A549 (cell line): ENCODE data around the gene DACH2. TPM values are rescaled to one million over a fixed set of nuclear protein-coding genes. Genes with fewer than 3 reads are reported as not detected.
"Not testable (repeated sequence)": the region's sequence is repeated elsewhere in the genome, so short reads cannot be mapped to it uniquely, and the experiment has no call there.

Experiments
- ATAC-seq, 2 experiments: fragments of 200-7000 bp in 1 of 2; fragments of >200 bp in 1 of 2; cut with Nextera tagmentation in 1 of 2; cut with Tn5 transposase in 1 of 2; 3 replicates each; pipeline versions ENCODE4 v1.8.0 to v1.9.1; 2018 to 2020; ENCODE audit warnings: mild to moderate bottlenecking in 1 of 2, moderate library complexity in 1 of 2
- CTCF ChIA-PET: fragments of 300-600 bp; sonication (Branson Sonifier 250); formaldehyde crosslinking; extraction: SDS; loops from one replicate; lab custom pipeline; 2021; ENCODE audit warnings: antibody characterized with exemption, inconsistent platforms; lab: Yijun Ruan, JAX
- POLR2A ChIA-PET: fragments of 350-600 bp; formaldehyde crosslinking; extraction: SDS; loops from one replicate; lab custom pipeline; 2021; ENCODE audit warnings: antibody characterized with exemption, inconsistent platforms; lab: Yijun Ruan, JAX
- DNase-seq, 2 experiments: peaks; one replicate each; pipeline versions ENCODE4 v3.0.0 to v3.0.0-alpha.2; 2011 to 2016; ENCODE audit warnings: low read depth in 1 of 2, low spot score in 1 of 2
- FAIRE-seq: peaks from 2 replicates; lab custom pipeline; 2011; peaks lifted over from hg19 to GRCh38; lab: Jason Lieb, UNC
- H3K27ac ChIP-seq, 2 experiments: fragments of >200 bp; sonication (Bioruptor Twin); formaldehyde crosslinking; 3 replicates each; pipeline ENCODE4 v1.5.1; 2016 to 2017
- H3K4me1 ChIP-seq: fragments of >200 bp; sonication (Bioruptor Twin); formaldehyde crosslinking; 3 replicates; pipeline ENCODE4 v1.6.1; 2016
- H3K4me2 ChIP-seq: fragments of >200 bp; sonication (Bioruptor Twin); formaldehyde crosslinking; 3 replicates; pipeline ENCODE4 v1.6.1; 2016
- H3K4me3 ChIP-seq: fragments of >200 bp; sonication (Bioruptor Twin); formaldehyde crosslinking; 3 replicates; pipeline ENCODE4 v1.5.1; 2016
- H3K9me3 ChIP-seq: fragments of >200 bp; sonication (Bioruptor Twin); formaldehyde crosslinking; 3 replicates; pipeline ENCODE4 v1.6.1; 2016
- CBX2 ChIP-seq: fragments of 200-600 bp; sonication (generic); IDR thresholded peaks from 2 replicates; pipeline ENCODE4 v1.6.1; 2016; ENCODE audit warnings: low read depth, mild to moderate bottlenecking, borderline replicate concordance
- CEBPB ChIP-seq, 2 experiments: fragments of >200 bp in 1 of 2; sonication (Bioruptor Twin) in 1 of 2; formaldehyde crosslinking in 1 of 2; IDR thresholded peaks; 2 replicates each; pipeline ENCODE4 v1.6.1; 2012 to 2016
- EHF ChIP-seq: fragments of 250-450 bp; sonication (Bioruptor Pico); IDR thresholded peaks from 2 replicates; pipeline ENCODE4 v1.5.0; 2020; ENCODE audit warnings: mild to moderate bottlenecking
- EP300 ChIP-seq, 2 experiments: fragments of >200 bp; sonication (Bioruptor Twin); formaldehyde crosslinking; IDR thresholded peaks; 2 replicates in 1 of 2; 3 replicates in 1 of 2; pipeline ENCODE4 v1.6.1; 2016 to 2017
- FOSL2 ChIP-seq, 2 experiments: fragments of 450-650 bp in 1 of 2; fragments of >200 bp in 1 of 2; sonication (Bioruptor Twin) in 1 of 2; formaldehyde crosslinking; IDR thresholded peaks; 2 replicates each; pipeline versions ENCODE4 v1.5.0 to v1.6.1; 2016 to 2020; ENCODE audit warnings: mild to moderate bottlenecking in 1 of 2, moderate library complexity in 1 of 2
- GATA3 ChIP-seq: IDR thresholded peaks from 2 replicates; pipeline ENCODE4 v1.6.1; 2012; ENCODE audit warnings: borderline replicate concordance
- HOXA7 ChIP-seq: fragments of 250-450 bp; sonication (Bioruptor Pico); IDR thresholded peaks from 2 replicates; pipeline ENCODE4 v1.5.0; 2020; ENCODE audit warnings: mild to moderate bottlenecking, moderate library complexity
- HOXB13 ChIP-seq: fragments of 250-450 bp; sonication (Bioruptor Pico); IDR thresholded peaks from 2 replicates; pipeline ENCODE4 v1.5.0; 2020; ENCODE audit warnings: low read depth, mild to moderate bottlenecking, moderate library complexity
- HOXB5 ChIP-seq: fragments of 250-450 bp; sonication (Bioruptor Pico); IDR thresholded peaks from 2 replicates; pipeline ENCODE4 v1.5.0; 2020; ENCODE audit warnings: mild to moderate bottlenecking, moderate library complexity
- JUNB ChIP-seq: fragments of >200 bp; sonication (Bioruptor Twin); formaldehyde crosslinking; IDR thresholded peaks from 2 replicates; pipeline ENCODE4 v1.6.1; 2016
- KDM1A ChIP-seq: fragments of 200-600 bp; sonication (generic); IDR thresholded peaks from 2 replicates; pipeline ENCODE4 v1.6.1; 2016; ENCODE audit warnings: low read depth, mild to moderate bottlenecking
- MAFK ChIP-seq: fragments of 450-650 bp; IDR thresholded peaks from 2 replicates; pipeline ENCODE4 v1.6.1; 2014; ENCODE audit not compliant: partially characterized antibody
- MAZ ChIP-seq: fragments of 150-350 bp; IDR thresholded peaks from 2 replicates; pipeline ENCODE4 v1.6.1; 2014; ENCODE audit warnings: antibody characterized with exemption, low read depth, low read length, borderline replicate concordance
- NPAS2 ChIP-seq: fragments of 250-450 bp; sonication (Bioruptor Pico); IDR thresholded peaks from 2 replicates; pipeline ENCODE4 v1.8.0; 2022; ENCODE audit warnings: mild to moderate bottlenecking, moderate library complexity, borderline replicate concordance
- PHF8 ChIP-seq: fragments of 200-600 bp; sonication (generic); IDR thresholded peaks from 2 replicates; pipeline ENCODE4 v1.6.1; 2016; ENCODE audit warnings: low read depth, mild to moderate bottlenecking, antibody characterized with exemption, moderate library complexity, borderline replicate concordance
- RAD21 ChIP-seq, 2 experiments: fragments of >200 bp in 1 of 2; sonication (Bioruptor Twin) in 1 of 2; formaldehyde crosslinking in 1 of 2; IDR thresholded peaks in 1 of 2; conservative IDR thresholded peaks in 1 of 2; 2 replicates in 1 of 2; 3 replicates in 1 of 2; pipeline ENCODE4 v1.6.1; 2012 to 2018; ENCODE audit warnings: inconsistent platforms in 1 of 2
- RARB ChIP-seq: fragments of 250-450 bp; sonication (Bioruptor Pico); IDR thresholded peaks from 2 replicates; pipeline ENCODE4 v1.8.0; 2021; ENCODE audit warnings: mild to moderate bottlenecking, moderate library complexity
- RCOR1 ChIP-seq: fragments of 150-350 bp; IDR thresholded peaks from 2 replicates; pipeline ENCODE4 v1.6.1; 2014; ENCODE audit warnings: antibody characterized with exemption, low read length, low read depth
- RNF2 ChIP-seq: fragments of 200-600 bp; sonication (generic); IDR thresholded peaks from 2 replicates; pipeline ENCODE4 v1.6.1; 2016; ENCODE audit warnings: low read depth, mild to moderate bottlenecking, antibody characterized with exemption, moderate library complexity, borderline replicate concordance
- SMC3 ChIP-seq: fragments of >200 bp; sonication (Bioruptor Twin); formaldehyde crosslinking; IDR thresholded peaks from 3 replicates; pipeline ENCODE4 v1.6.1; 2018; ENCODE audit warnings: inconsistent platforms
- TP53 ChIP-seq: fragments of 250-450 bp; sonication (Bioruptor Pico); IDR thresholded peaks from 2 replicates; pipeline ENCODE4 v1.5.0; 2021; ENCODE audit warnings: mild to moderate bottlenecking, moderate library complexity
- ZC3H11A ChIP-seq: fragments of 450-650 bp; IDR thresholded peaks from 2 replicates; pipeline ENCODE4 v1.6.1; 2014; ENCODE audit warnings: antibody characterized with exemption, mild to moderate bottlenecking
- ZSCAN20 ChIP-seq: fragments of 250-450 bp; sonication (Bioruptor Pico); IDR thresholded peaks from 2 replicates; pipeline ENCODE4 v1.8.0; 2022; ENCODE audit warnings: mild to moderate bottlenecking, moderate library complexity
- WGBS: methylation state at CpG from one replicate; pipeline ENCODE4 v1.1.6; 2017; ENCODE audit errors: missing lambda C conversion rate; 5-methylcytosine and 5-hydroxymethylcytosine counted together
- polyA plus RNA-seq, 4 experiments: library from polyadenylated mRNA; depleted of rRNA in 3 of 4; stranded (reverse); fragments of >200 nt; fragmentation: RNase III in 1 of 4; extraction: RNeasy Plus Mini Kit Qiagen cat#74134 plus additional on column Dnase treatment in 1 of 4; gene quantifications; 2 replicates in 3 of 4; 3 replicates in 1 of 4; pipeline ENCODE4 v1.2.3, GENCODE V29; 2011 to 2017
- TF ChIP-seq, protein P1 (sequence below): fragments of >200 bp; sonication (Bioruptor Twin); formaldehyde crosslinking; IDR thresholded peaks from 3 replicates; pipeline ENCODE4 v1.5.1; 2016
- TF ChIP-seq, protein P2 (sequence below): fragments of >200 bp; sonication (Bioruptor Twin); formaldehyde crosslinking; IDR thresholded peaks from 2 replicates; pipeline ENCODE4 v1.6.1; 2016
- TF ChIP-seq, protein P3 (sequence below): IDR thresholded peaks from 2 replicates; pipeline ENCODE4 v1.6.1; 2012

The DACH2 gene
- polyA plus RNA-seq, 2 of the 4 experiments (the other 2 are of a cell fraction): 0.04 TPM; not detected in 1

DNA sequence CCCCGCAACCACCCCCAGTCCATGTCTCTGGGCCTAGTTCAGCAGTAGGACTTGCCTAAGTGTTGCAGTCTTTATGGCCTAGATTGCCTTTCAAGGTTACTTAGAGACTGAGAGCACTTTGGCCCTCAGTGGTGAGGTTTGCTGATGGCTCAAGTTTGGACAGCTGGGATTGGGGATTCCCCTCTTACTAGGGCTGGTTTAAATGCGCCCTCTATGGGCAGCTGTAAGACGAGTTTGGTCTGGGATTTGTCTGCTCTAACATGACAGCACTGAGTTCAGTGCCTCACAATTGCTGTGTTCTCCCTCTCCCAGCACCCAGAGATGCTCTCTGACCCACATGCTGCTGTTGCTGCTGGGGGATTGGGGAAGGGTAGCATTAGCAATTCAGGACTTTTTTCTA lies 23.1 kb downstream of the DACH2 start:
- H3K27ac ChIP-seq: no peak overlapping the region
- peak in 1 of 2 experiments; percentile 47 for DNase-seq
- peak in 1 of 2 experiments; percentile 80; a peak in 3 of 6 replicates for ATAC-seq
- no peak overlapping the region for H3K4me3 ChIP-seq
- ChIA-PET POLR2A (no interaction called here), CTCF (no interaction called here)
- TF ChIP-seq KDM1A: no peak
- peak; percentile 24 to 57; a peak in 3 of 5 replicates for TF ChIP-seq RAD21 (conservative IDR thresholded peaks at IDR 0.05 in 1 of 2, IDR thresholded peaks at IDR 0.05 in 1 of 2)
- H3K4me1 ChIP-seq: no peaks in the 10 kb centered on the region
- WGBS: 10% methylated on average over 2 of the region's 3 CpGs
- no peak for FAIRE-seq
- no peak overlapping the region for H3K4me2 ChIP-seq
- no peaks in the 10 kb centered on the region for H3K9me3 ChIP-seq

DNA sequence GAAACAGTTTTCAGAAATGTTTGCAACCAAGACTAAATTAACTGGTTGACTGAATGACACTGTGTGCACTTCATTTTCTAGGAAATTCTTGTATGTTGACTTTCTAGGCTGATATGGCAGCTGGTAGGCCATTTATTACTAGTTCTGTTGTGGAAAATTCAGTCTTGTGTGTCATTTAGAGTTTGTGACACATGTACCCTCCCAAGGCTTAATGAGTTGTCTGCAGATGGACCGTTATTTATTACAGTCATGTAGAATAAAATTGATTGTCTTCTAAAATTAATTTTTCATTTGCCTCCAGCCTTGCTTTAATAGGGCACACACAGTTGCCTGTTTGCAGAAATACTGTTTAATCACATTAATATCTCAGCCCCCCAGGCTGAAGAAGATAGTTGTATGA lies 30.7 kb downstream of the DACH2 start:
- no peak overlapping the region for H3K4me2 ChIP-seq

DNA sequence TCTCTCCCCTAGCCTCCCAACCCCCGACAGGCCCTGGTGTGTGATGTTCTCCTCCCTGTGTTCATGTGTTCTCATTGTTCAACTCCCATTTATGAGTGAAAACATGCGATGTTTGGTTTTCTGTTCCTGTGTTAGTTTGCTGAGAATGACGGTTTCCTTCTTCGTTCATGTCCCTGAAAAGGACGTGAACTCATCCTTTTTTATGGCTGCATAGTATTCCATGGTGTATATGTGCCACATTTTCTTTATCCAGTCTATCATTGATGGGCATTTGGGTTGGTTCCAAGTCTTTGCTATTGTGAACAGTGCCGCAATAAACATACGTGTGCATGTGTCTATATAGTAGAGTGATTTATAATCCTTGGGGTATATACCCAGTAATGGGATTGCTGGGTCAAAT lies 33.1 kb downstream of the DACH2 start:
- H3K9me3 ChIP-seq, DNase-seq, H3K4me3 ChIP-seq, POLR2A ChIA-PET, H3K4me2 ChIP-seq, H3K27ac ChIP-seq, CTCF ChIA-PET, ATAC-seq, FAIRE-seq, H3K4me1 ChIP-seq: not testable (repeated sequence)
- 41% methylated on average over 7 of the region's 7 CpGs for WGBS

More for the DNA sequence above, 30.7 kb downstream of the DACH2 start:
- DNase-seq (no peak), FAIRE-seq (no peak), ATAC-seq (no peak)
- TF ChIP-seq HOXA7 (CRISPR knock-in tag): no peak
- TF ChIP-seq ZSCAN20: no peak
- no peak for TF ChIP-seq RNF2
- TF ChIP-seq, protein P1, sequence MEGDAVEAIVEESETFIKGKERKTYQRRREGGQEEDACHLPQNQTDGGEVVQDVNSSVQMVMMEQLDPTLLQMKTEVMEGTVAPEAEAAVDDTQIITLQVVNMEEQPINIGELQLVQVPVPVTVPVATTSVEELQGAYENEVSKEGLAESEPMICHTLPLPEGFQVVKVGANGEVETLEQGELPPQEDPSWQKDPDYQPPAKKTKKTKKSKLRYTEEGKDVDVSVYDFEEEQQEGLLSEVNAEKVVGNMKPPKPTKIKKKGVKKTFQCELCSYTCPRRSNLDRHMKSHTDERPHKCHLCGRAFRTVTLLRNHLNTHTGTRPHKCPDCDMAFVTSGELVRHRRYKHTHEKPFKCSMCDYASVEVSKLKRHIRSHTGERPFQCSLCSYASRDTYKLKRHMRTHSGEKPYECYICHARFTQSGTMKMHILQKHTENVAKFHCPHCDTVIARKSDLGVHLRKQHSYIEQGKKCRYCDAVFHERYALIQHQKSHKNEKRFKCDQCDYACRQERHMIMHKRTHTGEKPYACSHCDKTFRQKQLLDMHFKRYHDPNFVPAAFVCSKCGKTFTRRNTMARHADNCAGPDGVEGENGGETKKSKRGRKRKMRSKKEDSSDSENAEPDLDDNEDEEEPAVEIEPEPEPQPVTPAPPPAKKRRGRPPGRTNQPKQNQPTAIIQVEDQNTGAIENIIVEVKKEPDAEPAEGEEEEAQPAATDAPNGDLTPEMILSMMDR: no peak
- no peak for TF ChIP-seq MAFK
- no peak for TF ChIP-seq RAD21 (conservative IDR thresholded peaks at IDR 0.05 in 1 of 2, IDR thresholded peaks at IDR 0.05 in 1 of 2)
- TF ChIP-seq JUNB: no peak
- TF ChIP-seq RCOR1: no peak
- TF ChIP-seq EHF: no peak
- no peak for TF ChIP-seq HOXB13 (CRISPR knock-in tag)
- WGBS: 4% methylated on average over 1 of the region's 1 CpG
- Histone ChIP-seq H3K9me3 (no peaks in the 10 kb centered on the region), H3K4me3 (no peak overlapping the region), H3K4me1 (no peaks in the 10 kb centered on the region), H3K27ac (no peak overlapping the region)
- ChIA-PET CTCF (no interaction called here), POLR2A (no interaction called here)

DNA sequence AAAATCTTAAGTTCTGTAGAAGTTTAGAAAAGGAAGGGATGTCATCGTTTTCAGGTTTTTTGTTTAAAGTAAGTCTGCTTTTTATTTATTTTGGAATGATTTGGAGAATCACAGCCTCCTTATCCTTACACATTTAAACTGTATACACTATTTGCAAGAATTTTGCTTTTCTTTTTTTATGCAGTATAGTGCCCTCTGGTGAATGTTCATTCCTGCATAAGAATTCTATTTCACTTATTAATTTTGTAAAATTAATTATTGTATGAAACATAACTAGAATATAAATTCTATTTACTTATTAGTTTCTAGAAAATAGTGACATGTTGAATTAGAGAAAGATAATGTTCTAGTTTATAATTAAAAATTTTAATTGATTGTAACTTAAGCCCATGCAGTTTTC lies 44.6 kb downstream of the DACH2 start:
- ChIA-PET POLR2A (no interaction called here), CTCF (no interaction called here)
- no peak overlapping the region for H3K4me3 ChIP-seq
- FAIRE-seq (no peak), DNase-seq (no peak), ATAC-seq (no peak)
- H3K4me2 ChIP-seq: no peak overlapping the region
- H3K9me3 ChIP-seq: no peaks in the 10 kb centered on the region
- WGBS: 0% methylated on average over 1 of the region's 1 CpG
- H3K4me1 ChIP-seq: no peaks in the 10 kb centered on the region
- TF ChIP-seq RAD21 (conservative IDR thresholded peaks at IDR 0.05 in 1 of 2, IDR thresholded peaks at IDR 0.05 in 1 of 2): 0 out of 5 replicates have a peak, but pooled peaks of 1 of the 2 experiments have one; percentile 2
- no peak for TF ChIP-seq PHF8
- no peak overlapping the region for H3K27ac ChIP-seq

DNA sequence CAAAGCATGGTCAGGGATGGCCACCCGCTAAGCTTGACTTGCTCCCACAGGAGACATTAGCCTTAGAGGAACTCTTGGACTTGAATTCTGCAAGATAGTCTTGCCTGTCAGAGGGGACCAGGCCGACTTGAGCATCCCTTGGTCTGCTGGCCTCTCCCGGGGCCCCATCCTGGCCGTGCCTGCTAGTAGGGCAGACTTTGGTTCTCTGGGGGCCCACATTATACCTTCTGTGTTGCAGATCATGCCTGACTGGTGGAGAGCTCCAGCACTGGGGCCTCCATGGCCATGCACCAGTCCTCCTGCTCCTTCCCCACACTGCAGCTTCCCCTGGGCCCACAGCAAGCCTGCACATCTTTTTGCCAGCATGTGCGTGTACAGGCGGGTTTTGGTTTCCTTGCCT lies 46.5 kb downstream of the DACH2 start:
- DNase-seq: no peak
- 69% methylated on average over 2 of the region's 6 CpGs for WGBS
- Histone ChIP-seq H3K9me3 (no peaks in the 10 kb centered on the region), H3K27ac (no peak overlapping the region), H3K4me3 (no peak overlapping the region), H3K4me1 (no peaks in the 10 kb centered on the region), H3K4me2 (no peak overlapping the region)
- ATAC-seq: no peak
- CTCF ChIA-PET: no interaction called here
- POLR2A ChIA-PET: no interaction called here
- no peak for FAIRE-seq
- TF ChIP-seq HOXB5 (CRISPR knock-in tag) (no peak), CBX2 (no peak), ZSCAN20 (no peak), CEBPB (IDR thresholded peaks at IDR 0.05) (no peak), GATA3 (no peak), FOSL2 (IDR thresholded peaks at IDR 0.05) (no peak), FOSL2 (CRISPR knock-in tag; IDR thresholded peaks at IDR 0.05) (no peak), RNF2 (no peak), NPAS2 (CRISPR knock-in tag) (no peak), EP300 (IDR thresholded peaks at IDR 0.05) (no peak), TP53 (CRISPR knock-in tag) (no peak), SMC3 (no peak), RARB (CRISPR knock-in tag) (no peak), MAZ (no peak), EHF (no peak), HOXA7 (CRISPR knock-in tag) (no peak), ZC3H11A (no peak)
- TF ChIP-seq, protein P2, sequence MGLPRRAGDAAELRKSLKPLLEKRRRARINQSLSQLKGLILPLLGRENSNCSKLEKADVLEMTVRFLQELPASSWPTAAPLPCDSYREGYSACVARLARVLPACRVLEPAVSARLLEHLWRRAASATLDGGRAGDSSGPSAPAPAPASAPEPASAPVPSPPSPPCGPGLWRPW: no peak
- TF ChIP-seq, protein P3, sequence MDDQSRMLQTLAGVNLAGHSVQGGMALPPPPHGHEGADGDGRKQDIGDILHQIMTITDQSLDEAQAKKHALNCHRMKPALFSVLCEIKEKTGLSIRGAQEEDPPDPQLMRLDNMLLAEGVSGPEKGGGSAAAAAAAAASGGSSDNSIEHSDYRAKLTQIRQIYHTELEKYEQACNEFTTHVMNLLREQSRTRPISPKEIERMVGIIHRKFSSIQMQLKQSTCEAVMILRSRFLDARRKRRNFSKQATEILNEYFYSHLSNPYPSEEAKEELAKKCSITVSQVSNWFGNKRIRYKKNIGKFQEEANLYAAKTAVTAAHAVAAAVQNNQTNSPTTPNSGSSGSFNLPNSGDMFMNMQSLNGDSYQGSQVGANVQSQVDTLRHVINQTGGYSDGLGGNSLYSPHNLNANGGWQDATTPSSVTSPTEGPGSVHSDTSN: no peak
